Brain microvascular endothelial cell (primary cell): ENCODE results near the gene SLC6A19.

Experiments
- DNase-seq: peaks from one replicate; pipeline ENCODE4 v3.0.0-alpha.2; 2020
- H3K27ac ChIP-seq: fragments of 250-450 bp; sonication (Bioruptor Pico); 2 replicates; pipeline ENCODE4 v1.5.1; 2020; ENCODE audit warnings: mild to moderate bottlenecking, moderate library complexity
- H3K27me3 ChIP-seq: fragments of 250-450 bp; sonication (Bioruptor Pico); replicated peaks from 2 replicates; pipeline ENCODE4 v1.5.1; 2020; ENCODE audit warnings: mild to moderate bottlenecking
- H3K36me3 ChIP-seq: fragments of 250-450 bp; sonication (Bioruptor Pico); replicated peaks from 2 replicates; pipeline ENCODE4 v1.5.1; 2020; ENCODE audit warnings: mild to moderate bottlenecking
- H3K4me3 ChIP-seq: 2 replicates; pipeline ENCODE4 v1.5.1; 2011; ENCODE audit warnings: low read depth, mild to moderate bottlenecking, control low read depth, low read length, moderate library complexity
- CTCF ChIP-seq: IDR thresholded peaks from 2 replicates; pipeline ENCODE4 v1.5.1; 2011; ENCODE audit warnings: low read depth, mild to moderate bottlenecking, moderate library complexity, low read length, control low read depth, inconsistent platforms; ENCODE audit errors: missing control alignments
- in situ Hi-C: cut with HindIII; loops from 2 replicates; pipeline ENCODE4 v1.10.0; 2017; ENCODE audit warnings: low sequenced_read_pairs, low pct_ligation_motif_present

SLC6A19 gene

GRCh38 chr5:1216211-1216917 lies 15.0 kb downstream of the SLC6A19 start:
- DNase-seq, result no peak
- Histone ChIP-seq H3K27me3 (no peaks in the 10 kb centered on the region), H3K4me3 (no peak overlapping the region), H3K27ac (no peak overlapping the region), H3K36me3 (no peaks in the 10 kb centered on the region)
- no peak for TF ChIP-seq CTCF
- in situ Hi-C loops, result loop anchor here (25.0 kb wide), 1 partner anchor 96 kb away; no protein-coding TSS in a partner anchor

- no peak for TF ChIP-seq CTCF
- Histone ChIP-seq H3K27me3 (no peaks in the 10 kb centered on the region), H3K27ac (no peak overlapping the region), H3K36me3 (no peaks in the 10 kb centered on the region), H3K4me3 (no peak overlapping the region)
- DNase-seq, result no peak
- in situ Hi-C loops, result loop anchor here (25.0 kb wide), 1 partner anchor 95 kb away; no protein-coding TSS in a partner anchor
Measured at GRCh38 chr5:1216918-1217295, 15.5 kb downstream of the SLC6A19 start.

GRCh38 chr5:1217596-1218206 lies 16.3 kb downstream of the SLC6A19 start:
- in situ Hi-C loops, result loop anchor here (25.0 kb wide), 1 partner anchor 95 kb away; no protein-coding TSS in a partner anchor
- TF ChIP-seq CTCF, result no peak
- Histone ChIP-seq H3K36me3 (no peaks in the 10 kb centered on the region), H3K27ac (no peak overlapping the region), H3K4me3 (no peak overlapping the region), H3K27me3 (no peaks in the 10 kb centered on the region)
- DNase-seq, result no peak

GRCh38 chr5:1218351-1219080 lies 17.1 kb downstream of the SLC6A19 start:
- DNase-seq, result no peak

More at GRCh38 chr5:1218351-1219080, 17.1 kb downstream of the SLC6A19 start:
- Histone ChIP-seq H3K36me3 (no peaks in the 10 kb centered on the region), H3K27me3 (no peaks in the 10 kb centered on the region), H3K27ac (no peak overlapping the region), H3K4me3 (no peak overlapping the region)
- in situ Hi-C loops, result loop anchor here (25.0 kb wide), 1 partner anchor 94 kb away; no protein-coding TSS in a partner anchor
- TF ChIP-seq CTCF, result no peak
